ENCODE measurements around the gene TUBB.
"Not testable (repeated sequence)": the region's sequence is repeated elsewhere in the genome, so short reads cannot be mapped to it uniquely, and the experiment has no call there.

The TUBB gene

DNA sequence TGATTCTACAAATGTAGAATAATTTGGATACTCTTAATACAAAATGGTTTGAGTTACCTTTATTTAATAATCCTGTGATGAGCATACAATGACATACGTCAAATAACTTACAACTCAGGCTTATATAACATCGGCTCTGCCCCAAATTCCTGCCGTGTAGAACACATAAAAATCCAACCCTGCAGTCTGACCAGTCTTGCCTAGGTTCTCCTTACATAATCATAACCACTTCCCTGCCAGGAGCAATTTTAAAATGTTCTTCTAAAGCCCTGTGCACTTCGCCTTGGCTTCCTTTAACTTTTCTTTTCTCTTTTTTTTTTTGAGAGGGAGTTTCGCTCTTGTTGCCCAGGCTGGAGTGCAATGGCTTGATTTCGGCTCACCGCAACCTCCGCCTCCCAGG lies 40.4 kb downstream of the TUBB start:
- no peak for DNase-seq (ENCODE audit: low read depth)

DNA sequence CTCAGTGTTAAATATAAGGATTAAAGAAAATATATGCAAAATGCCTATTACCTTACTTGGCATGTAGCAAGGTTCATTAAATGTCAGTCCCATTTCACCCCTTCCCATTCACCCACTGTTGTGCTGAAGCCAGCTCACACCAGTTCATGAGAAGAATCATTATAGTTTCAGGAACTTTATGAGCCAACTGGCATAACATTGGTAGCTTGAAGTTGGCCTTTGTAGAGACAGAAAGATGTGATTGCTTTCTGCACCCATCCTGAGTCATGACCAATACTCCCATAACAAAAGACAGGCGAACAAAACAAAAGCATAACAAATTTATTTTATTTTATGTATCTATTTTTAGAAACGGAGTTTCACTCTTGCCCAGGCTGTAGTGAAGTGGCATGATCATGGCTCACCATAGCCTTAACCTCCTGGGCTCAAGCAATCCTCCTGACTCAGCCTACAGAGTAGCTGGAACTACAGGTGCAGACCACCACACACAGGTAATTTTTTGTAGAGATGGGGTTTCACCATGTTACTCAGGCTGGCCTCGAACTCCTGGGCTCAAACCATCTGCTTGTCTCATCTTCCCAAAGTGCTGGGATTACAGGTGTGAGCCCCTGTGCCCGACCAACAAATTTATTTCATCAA lies 41.8 kb downstream of the TUBB start:
- no peak for DNase-seq (ENCODE audit: low read depth)

DNA sequence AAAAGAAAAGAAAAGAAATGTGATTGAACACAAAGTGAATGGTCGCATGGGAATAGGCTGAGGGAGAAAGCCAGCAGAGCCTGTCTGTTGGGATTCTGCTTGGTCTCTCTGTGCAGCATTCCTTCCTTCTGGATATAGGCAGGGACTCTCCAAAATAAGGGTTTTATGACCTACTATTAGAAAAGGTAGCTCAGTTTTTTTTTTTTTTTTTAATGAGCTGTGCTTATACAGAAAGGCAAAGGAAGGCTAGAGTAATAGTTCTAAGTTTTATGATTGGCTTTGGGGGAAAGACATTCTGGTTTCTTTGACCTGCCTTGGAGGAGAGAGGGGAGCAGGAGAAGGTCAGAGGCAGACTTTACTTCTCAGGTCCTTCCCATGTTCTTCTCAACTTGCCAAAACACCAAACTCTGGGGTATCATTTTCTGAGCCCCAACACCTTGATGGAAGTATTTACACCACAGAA lies 43.0 kb downstream of the TUBB start:
- DNase-seq (ENCODE audit: low read depth) = no peak

DNA sequence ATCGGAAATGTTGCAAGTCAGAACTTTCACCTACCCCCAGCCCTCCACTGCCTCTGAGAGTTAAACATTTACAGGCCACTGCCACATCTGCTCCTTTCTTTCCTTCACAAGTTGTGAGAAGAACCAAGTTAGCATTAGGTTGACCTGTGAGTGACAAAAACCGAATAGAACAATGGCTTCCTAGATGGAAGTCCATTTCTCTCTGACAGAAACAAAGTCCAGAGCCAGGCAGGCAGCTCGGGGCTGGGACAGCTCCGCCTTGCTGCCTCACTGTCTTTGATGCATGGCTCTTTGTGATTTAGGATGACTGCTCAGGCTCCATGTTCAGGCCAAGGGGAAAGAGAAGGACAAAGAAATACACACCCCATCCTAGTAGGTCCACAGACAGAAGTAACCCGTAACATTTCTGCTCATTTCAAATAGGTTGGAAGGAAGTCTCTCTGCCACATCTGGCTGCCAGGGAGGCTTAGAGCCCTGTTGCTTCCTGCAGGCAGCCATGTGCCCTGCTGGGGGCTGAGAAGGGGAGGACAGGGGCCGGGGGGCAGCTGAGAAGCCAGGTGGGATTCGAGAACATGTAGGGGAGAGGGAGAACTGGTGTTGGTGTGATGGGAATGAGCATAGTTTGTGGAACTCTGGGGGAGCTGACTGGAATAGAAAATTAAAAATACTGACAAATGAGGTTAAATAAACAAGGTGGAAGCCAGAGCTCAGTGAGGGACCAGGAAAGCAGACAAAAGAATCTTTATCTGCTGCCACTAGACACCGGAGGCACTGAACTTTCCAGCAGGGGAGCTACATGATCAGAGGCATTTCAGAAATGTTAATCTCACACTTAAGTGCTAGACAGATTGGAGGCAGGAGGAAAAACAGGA lies 43.7 kb downstream of the TUBB start:
- peak; percentile 64 for DNase-seq (ENCODE audit: low read depth)

DNA sequence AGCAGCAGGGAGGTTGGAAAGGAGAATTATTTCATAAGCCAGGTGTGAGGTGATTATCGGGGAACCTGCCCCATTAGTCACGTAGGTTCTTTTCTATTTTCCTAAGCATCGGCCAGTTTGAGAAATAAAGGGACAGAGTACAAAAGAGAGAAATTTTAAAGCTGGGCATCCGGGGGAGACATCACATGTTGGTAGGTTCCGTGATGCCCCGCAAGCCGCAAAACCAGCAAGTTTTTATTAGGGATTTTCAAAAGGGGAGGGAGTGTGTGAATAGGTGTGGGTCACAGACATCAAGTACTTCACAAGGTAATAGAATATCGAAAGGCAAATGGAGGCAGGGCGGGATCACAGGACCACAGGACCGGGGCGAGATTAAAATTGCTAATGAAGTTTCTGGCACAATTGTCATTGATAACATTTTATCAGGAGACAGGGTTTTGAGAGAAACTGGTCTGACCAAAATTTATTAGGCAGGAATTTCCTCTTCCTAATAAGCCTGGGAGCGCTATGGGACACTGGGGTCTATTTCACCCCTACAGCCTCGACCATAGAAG lies 44.4 kb downstream of the TUBB start:
- DNase-seq (ENCODE audit: low read depth) = not testable (repeated sequence)

DNA sequence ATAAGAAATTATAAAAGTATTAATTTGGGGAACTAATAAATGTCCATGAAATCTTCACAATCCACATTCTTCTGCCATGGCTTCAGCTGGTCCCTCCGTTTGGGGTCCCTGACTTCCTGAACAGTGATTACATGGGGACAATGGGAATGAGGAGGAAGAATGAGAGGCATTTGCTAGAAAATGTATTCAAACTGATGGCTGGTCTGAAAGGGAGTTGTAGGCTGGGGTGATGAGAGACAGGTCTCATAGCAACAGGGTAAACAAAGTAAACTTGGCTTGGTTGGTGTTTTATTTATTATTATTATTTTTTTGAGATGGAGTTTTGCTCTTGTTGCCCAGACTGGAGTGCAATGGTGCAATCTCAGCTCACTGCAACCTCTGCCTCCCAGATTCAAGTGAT lies 45.3 kb downstream of the TUBB start:
- not testable (repeated sequence) for DNase-seq (ENCODE audit: low read depth)

DNA sequence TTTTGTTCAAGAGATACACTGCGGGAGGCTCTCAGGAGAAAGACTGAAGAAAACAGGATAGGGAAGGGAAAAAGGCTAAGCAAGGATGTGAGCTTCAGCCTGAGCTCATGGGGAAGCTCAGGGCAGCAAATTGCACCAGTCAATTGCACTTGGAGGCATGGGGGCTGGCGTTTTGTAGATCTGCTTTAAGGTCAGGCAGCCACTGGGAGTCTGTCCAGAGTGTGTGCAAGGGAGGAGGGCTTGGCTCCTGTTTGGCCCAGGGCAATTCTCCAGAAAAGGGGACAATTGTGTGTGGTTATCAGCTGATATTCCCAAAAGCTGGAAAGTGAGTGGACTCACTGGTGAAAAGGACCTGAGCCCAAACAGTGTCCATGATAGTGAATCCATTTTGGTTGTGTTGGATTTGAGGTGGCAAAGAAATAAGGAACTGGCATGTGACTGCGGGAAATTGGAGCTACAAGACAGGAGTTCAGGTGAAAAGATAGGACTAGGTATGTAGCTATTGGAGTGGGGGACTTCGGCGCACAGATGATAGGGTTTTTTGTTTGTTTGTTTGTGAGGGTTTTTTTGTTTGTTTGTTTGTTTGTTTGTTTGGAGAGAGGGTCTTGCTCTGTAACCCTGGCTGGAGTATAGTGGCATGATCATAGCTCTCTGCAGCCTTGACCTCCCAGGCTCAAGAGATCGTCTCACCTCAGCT lies 46.5 kb downstream of the TUBB start:
- DNase-seq (ENCODE audit: low read depth) = no peak

DNA sequence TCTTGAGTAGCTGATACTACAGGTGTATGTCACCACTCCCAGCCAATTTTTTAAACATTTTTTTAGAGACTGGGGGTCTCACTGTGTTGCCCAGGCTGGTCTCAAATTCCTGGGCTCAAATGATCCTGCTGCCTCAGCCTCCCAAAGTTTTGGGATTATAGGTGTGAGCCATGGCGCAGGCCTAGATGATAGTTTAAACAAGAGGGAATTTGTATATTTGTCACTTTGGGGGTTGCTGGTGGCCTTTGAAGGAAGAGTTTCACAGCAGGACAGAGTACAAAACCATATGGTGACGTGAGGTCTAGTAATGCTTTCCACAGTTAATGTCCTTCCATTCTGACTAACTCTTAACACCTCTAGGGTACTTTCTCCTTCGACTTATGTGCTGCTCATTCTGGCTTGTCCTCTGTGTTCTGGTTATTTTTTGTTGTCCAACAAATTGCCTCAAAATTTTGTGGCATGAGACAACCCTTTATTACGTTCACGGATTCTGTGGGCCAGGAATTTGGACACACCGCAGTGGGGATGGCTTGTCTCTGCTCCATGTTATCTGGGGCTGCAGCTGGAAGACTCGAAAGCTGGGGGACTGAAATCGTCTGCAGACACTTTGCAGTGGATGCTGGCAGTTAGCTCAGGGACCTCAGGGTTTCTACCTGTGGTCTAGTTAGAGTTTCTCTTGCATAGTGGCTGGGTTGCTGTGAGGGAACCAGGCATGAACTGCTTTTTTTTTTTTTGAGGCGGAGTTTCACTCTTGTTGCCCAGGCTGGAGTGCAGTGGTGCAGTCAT lies 47.2 kb downstream of the TUBB start:
- DNase-seq (ENCODE audit: low read depth) = no peak

DNA sequence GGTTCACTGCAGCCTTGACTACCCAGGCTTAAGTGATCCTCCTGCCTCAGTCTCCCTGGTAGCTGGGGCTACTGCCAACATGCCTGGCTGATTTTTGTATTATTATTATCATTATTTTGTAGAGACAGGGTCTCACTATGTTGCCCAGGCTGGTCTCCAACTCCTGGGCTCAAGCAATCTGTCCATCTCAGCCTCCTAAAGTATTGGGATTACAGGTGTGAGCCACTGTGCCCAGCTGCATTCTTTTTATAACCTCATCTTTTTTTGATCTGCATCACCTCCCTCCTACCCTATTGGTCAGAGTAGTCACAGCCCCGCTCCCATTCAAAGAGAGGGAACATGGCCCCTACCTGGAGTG lies 47.8 kb downstream of the TUBB start:
- no peak for DNase-seq (ENCODE audit: low read depth)

DNA sequence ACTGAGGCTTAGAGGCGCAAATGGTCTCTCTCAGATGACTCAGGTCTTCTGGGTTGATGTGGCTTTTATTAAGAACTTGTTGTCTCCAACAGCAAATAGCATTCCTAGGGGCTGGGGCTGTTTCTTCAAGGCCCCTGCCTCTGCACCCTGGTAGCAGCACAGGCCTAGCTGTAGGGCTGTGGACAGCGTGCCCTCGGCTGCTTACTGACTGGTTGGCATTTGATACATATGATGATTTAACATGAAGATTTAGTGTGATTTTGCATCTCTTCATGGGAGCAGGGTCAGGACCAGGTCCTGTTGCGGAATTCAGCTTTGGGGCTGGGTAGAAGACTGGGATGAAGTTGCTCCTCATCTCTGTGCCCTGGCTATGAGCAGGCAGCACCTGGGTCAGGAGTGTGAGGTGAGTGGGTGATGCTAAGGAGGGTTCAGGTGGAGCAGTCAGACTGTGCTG lies 48.5 kb downstream of the TUBB start:
- DNase-seq (ENCODE audit: low read depth) = no peak

DNA sequence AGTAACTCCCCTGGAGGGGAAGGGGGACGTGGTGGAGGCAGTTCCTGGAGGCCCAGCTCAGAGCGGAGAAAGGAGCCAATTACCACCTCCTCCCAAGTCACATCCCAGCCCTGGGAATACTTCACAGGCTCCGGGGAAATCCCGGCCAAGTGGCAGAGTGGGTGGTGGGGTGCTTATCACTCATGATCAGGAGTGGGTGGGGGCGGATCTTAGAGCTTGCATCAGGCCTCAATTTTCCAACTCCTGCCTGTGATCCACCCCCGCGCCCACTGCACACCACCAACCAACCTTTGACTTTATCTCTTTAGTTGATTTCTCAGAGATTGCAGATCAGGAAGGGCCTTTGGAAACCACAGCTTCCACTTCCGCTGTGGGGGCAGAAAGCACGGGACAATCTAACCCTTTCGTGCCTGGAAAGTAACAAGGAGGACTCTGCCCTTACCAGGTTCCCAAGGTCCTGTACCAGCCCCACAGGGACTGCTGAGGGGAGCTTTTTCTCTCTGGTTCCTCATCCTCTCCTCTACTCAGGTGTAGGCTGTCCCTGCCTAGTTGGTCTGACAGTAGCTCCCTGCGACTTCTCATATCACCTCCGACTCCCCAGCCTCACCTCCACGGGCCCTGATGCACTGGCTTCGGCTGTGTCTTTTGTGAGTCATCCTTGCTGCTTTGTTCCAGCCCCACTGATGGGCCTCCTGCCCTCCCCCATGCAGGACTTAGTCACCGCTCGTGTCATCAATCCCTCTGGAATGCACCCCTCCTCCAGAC lies 49.1 kb downstream of the TUBB start:
- DNase-seq (ENCODE audit: low read depth) = peak; percentile 94

DNA sequence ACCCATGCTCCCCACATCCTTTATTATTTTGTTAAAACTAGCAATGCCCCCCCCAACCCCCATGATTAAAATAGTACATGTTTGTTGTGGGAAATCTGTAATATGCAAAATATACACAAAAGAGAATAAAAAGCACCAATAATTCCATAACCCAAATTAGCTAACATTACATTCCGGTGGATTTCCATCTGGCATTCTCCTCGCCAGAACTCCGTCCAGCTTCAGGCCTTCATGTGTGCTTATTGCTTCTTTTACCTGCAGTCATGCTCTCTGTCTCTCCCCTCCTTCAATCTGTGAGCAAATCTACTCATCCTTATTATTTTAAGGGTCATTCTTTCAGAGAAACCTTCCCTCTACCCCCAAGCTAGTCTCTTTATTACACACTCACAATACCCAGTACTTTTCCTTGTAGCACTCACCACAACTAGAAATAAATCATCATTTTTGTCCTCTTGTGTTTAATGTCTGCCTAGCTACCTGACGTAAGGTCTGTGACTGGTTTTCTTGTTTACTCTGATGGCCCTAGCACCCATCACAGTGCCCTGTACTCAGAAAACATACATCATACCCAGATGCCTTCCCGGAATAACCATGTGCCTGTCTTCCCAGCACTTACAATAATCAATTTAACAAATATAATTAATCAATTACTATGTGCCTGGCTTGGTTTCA lies 49.8 kb downstream of the TUBB start:
- DNase-seq (ENCODE audit: low read depth) = peak; percentile 73

DNA sequence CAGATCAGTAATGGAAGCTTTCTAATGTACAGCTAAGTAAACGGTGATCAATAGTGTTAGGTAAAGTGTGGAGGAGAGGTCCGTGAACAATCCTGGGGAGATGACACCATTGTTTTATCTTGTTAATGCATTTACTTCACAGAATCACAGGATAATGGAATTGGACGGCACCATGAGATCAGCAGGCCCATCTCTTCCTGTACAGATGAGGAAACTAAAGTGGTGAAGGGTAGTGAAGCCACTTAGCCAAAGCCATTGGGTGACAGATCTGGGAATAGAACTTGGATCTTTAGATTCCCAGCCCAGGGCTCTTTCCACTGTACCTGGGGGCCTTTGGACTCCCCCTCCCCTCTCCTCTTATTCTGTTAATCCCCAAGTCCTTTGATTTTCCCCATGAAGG lies 50.4 kb downstream of the TUBB start:
- DNase-seq (ENCODE audit: low read depth) = no peak

DNA sequence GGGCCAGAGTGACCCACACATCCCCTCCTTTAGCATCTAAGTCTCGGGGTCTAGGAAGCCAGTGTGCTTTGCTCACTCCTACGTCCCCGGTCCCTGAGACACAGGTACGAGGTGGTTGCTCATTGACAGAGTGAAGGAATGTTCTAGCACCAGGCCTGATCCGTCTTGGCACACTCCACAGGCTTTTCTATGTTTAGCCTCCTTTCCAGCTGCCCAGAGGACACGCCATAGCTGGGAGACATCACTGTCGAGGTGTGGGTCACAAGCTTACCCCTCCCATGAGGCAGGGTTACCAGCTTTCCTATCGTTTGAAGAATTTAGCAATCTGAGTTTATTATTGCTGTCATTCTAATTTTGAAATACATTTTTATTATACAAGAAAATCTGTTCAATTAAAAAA lies 54.5 kb downstream of the TUBB start:
- no peak for DNase-seq (ENCODE audit: low read depth)

Data from amniotic epithelial cell (primary cell).